Measurements from ENCODE around the gene PTPN9. TPM values are rescaled to one million over a fixed set of nuclear protein-coding genes. Genes with fewer than 3 reads are reported as not detected.
A peak's percentile ranks its signal among the peaks of the same experiment; 100 is the strongest.

PTPN9 gene
- 10 to 100 TPM in 3 of 4 donors, 1 to 10 TPM in 1; 8.6 to 24.5 (median 13.3) TPM for total RNA-seq

GRCh38 chr15:75578948-75579920, at the start of gene PTPN9:
Gene PTPN9, minus strand, starts transcription at chr15:75579315. Its CDS starts 539 bp downstream, at chr15:75578776.
- DNase-seq (ENCODE audit: low spot score in 2 of 2) = peak; percentile 86 to 89
- under 1% methylated on average over 43 of the region's 78 CpGs for WGBS
- H3K27ac ChIP-seq = peak within 1 kb of the TSS; percentile 87

GRCh38 chr15:75625542-75626347, 46.6 kb upstream of the PTPN9 start, which contains the start of gene SNUPN:
Gene SNUPN, minus strand, starts transcription at chr15:75625725. Its CDS starts 4,674 bp downstream, at chr15:75621051.
- Histone ChIP-seq H3K36me3 (no peaks in the 10 kb centered on the region), H3K27ac (peak within 1 kb of the TSS; percentile 90), H3K9me3 (no peaks in the 10 kb centered on the region), H3K4me3 (peak within 1 kb of the TSS; percentile 71), H3K27me3 (no peaks in the 10 kb centered on the region), H3K4me1 (peaks cover 21% of the 10 kb centered on the region)
- TF ChIP-seq CTCF (IDR thresholded peaks at IDR 0.05) = no peak
- no peak for TF ChIP-seq POLR2A (IDR thresholded peaks at IDR 0.05)
- peak in 1 of 3 donors; percentile 15 for TF ChIP-seq POLR2AphosphoS5 (IDR thresholded peaks at IDR 0.05)
- WGBS = 1% methylated on average over 16 of the region's 47 CpGs
- DNase-seq (ENCODE audit: low spot score in 2 of 2) = peak; percentile 97

More at GRCh38 chr15:75578948-75579920, at the start of gene PTPN9:
- TF ChIP-seq POLR2A (IDR thresholded peaks at IDR 0.05) = no peak
- no peak for TF ChIP-seq POLR2AphosphoS5 (IDR thresholded peaks at IDR 0.05)
- peak in 1 of 2 donors; percentile 59 for TF ChIP-seq CTCF (IDR thresholded peaks at IDR 0.05)
- TF ChIP-seq EP300 (IDR thresholded peaks at IDR 0.05) = no peak
- Histone ChIP-seq H3K36me3 (no peaks in the 10 kb centered on the region), H3K4me1 (peaks cover 22% of the 10 kb centered on the region), H3K4me3 (peak within 1 kb of the TSS; percentile 76), H3K27me3 (no peaks in the 10 kb centered on the region), H3K9me3 (no peaks in the 10 kb centered on the region)

- H3K27ac ChIP-seq = no peak overlapping the region
- TF ChIP-seq POLR2A (IDR thresholded peaks at IDR 0.05) = no peak
- TF ChIP-seq CTCF (IDR thresholded peaks at IDR 0.05) = no peak
- TF ChIP-seq POLR2AphosphoS5 (IDR thresholded peaks at IDR 0.05) = no peak
- no peak for TF ChIP-seq EP300 (IDR thresholded peaks at IDR 0.05)
- no peak overlapping the region for H3K4me3 ChIP-seq
- H3K9me3 ChIP-seq = no peaks in the 10 kb centered on the region
- H3K4me1 ChIP-seq = peaks cover 36% of the 10 kb centered on the region
- no peaks in the 10 kb centered on the region for H3K27me3 ChIP-seq
- peaks cover 18% of the 10 kb centered on the region for H3K36me3 ChIP-seq
- no peak for DNase-seq (ENCODE audit: low spot score in 2 of 2)
- 70% methylated on average over 2 of the region's 2 CpGs for WGBS
Observed at GRCh38 chr15:75622505-75622904, 43.4 kb upstream of the PTPN9 start.

- Histone ChIP-seq H3K4me3 (peak overlapping the region; percentile 19), H3K9me3 (no peaks in the 10 kb centered on the region), H3K4me1 (peaks cover 27% of the 10 kb centered on the region), H3K27ac (peak overlapping the region; percentile 76), H3K27me3 (no peaks in the 10 kb centered on the region), H3K36me3 (peaks cover 34% of the 10 kb centered on the region)
- 27% methylated on average over 7 of the region's 7 CpGs for WGBS
- peak; percentile 91 to 94 for DNase-seq (ENCODE audit: low spot score in 2 of 2)
- TF ChIP-seq POLR2AphosphoS5 (IDR thresholded peaks at IDR 0.05) (peak in 1 of 3 donors; percentile 45), POLR2A (IDR thresholded peaks at IDR 0.05) (peak in 1 of 2 donors; percentile 11), EP300 (IDR thresholded peaks at IDR 0.05) (no peak), CTCF (IDR thresholded peaks at IDR 0.05) (peak; percentile 35 to 45)
Observed at GRCh38 chr15:75620841-75621391, 41.8 kb upstream of the PTPN9 start.

All from suprapubic skin (tissue), 4 donors.